T-helper 1 cell treated with Interleukin-12 subunit alpha and Interleukin-12 subunit beta and Interleukin-4 antibody, amounts not matched to agents 30 μg/mL and 1 μg/mL, for 36 hours (primary cell): ENCODE data around the gene RPLP2.
A peak's percentile ranks its signal among the peaks of the same experiment; 100 is the strongest.

Experiments used
- H3K27ac Mint-ChIP-seq: one replicate; pipeline ENCODE4 v1.8.0; 2021; ENCODE audit warnings: mild to moderate bottlenecking, mixed read lengths
- H3K27me3 Mint-ChIP-seq: one replicate; pipeline ENCODE4 v1.8.0; 2021; ENCODE audit warnings: low read depth, mixed read lengths
- H3K36me3 Mint-ChIP-seq: one replicate; pipeline ENCODE4 v1.8.0; 2021; ENCODE audit warnings: low read depth, mixed read lengths
- H3K4me1 Mint-ChIP-seq: one replicate; pipeline ENCODE4 v1.8.0; 2021; ENCODE audit warnings: low read depth, mixed read lengths
- H3K4me3 Mint-ChIP-seq: one replicate; pipeline ENCODE4 v1.8.0; 2021; ENCODE audit warnings: mild to moderate bottlenecking, moderate library complexity, mixed read lengths
- H3K9me3 Mint-ChIP-seq: one replicate; pipeline ENCODE4 v1.8.0; 2021; ENCODE audit warnings: mixed read lengths

The RPLP2 gene

GRCh38 chr11:803467-803742 lies 6.4 kb upstream of the RPLP2 start:
- H3K36me3 Mint-ChIP-seq = peaks cover 3% of the 10 kb centered on the region
- no peak overlapping the region for H3K27ac Mint-ChIP-seq
- H3K27me3 Mint-ChIP-seq = no peaks in the 10 kb centered on the region
- H3K4me1 Mint-ChIP-seq = peaks cover 11% of the 10 kb centered on the region
- H3K9me3 Mint-ChIP-seq = no peaks in the 10 kb centered on the region
- no peak overlapping the region for H3K4me3 Mint-ChIP-seq

- H3K27ac Mint-ChIP-seq = no peak overlapping the region
- H3K4me3 Mint-ChIP-seq = peak overlapping the region; percentile 80
- no peaks in the 10 kb centered on the region for H3K9me3 Mint-ChIP-seq
- no peaks in the 10 kb centered on the region for H3K27me3 Mint-ChIP-seq
- peaks cover 16% of the 10 kb centered on the region for H3K4me1 Mint-ChIP-seq
- H3K36me3 Mint-ChIP-seq = peaks cover 3% of the 10 kb centered on the region
Measured at GRCh38 chr11:803770-804598, 5.8 kb upstream of the RPLP2 start.

- no peaks in the 10 kb centered on the region for H3K27me3 Mint-ChIP-seq
- H3K36me3 Mint-ChIP-seq = peaks cover 3% of the 10 kb centered on the region
- no peaks in the 10 kb centered on the region for H3K9me3 Mint-ChIP-seq
- peak overlapping the region; percentile 80 for H3K4me3 Mint-ChIP-seq
- no peak overlapping the region for H3K27ac Mint-ChIP-seq
- peaks cover 18% of the 10 kb centered on the region for H3K4me1 Mint-ChIP-seq
Measured at GRCh38 chr11:804599-804964, 5.2 kb upstream of the RPLP2 start.

- no peaks in the 10 kb centered on the region for H3K27me3 Mint-ChIP-seq
- peak overlapping the region; percentile 93 for H3K4me3 Mint-ChIP-seq
- peak overlapping the region; percentile 97 for H3K27ac Mint-ChIP-seq
- H3K4me1 Mint-ChIP-seq = peaks cover 25% of the 10 kb centered on the region
- peaks cover 22% of the 10 kb centered on the region for H3K36me3 Mint-ChIP-seq
- no peaks in the 10 kb centered on the region for H3K9me3 Mint-ChIP-seq
Measured at GRCh38 chr11:808427-809286, 1.1 kb upstream of the RPLP2 start.

- Mint-ChIP-seq H3K4me1 (peaks cover 22% of the 10 kb centered on the region), H3K4me3 (peak overlapping the region; percentile 93), H3K27ac (peak overlapping the region; percentile 97), H3K27me3 (no peaks in the 10 kb centered on the region), H3K36me3 (peaks cover 25% of the 10 kb centered on the region), H3K9me3 (no peaks in the 10 kb centered on the region)
Measured at GRCh38 chr11:810040-810567, 337 bp downstream of the RPLP2 start.

- Mint-ChIP-seq H3K27ac (peak overlapping the region; percentile 55), H3K36me3 (peaks cover 25% of the 10 kb centered on the region), H3K27me3 (no peaks in the 10 kb centered on the region), H3K9me3 (no peaks in the 10 kb centered on the region), H3K4me1 (peaks cover 21% of the 10 kb centered on the region), H3K4me3 (peak overlapping the region; percentile 93)
Measured at GRCh38 chr11:811446-812245, 1.9 kb downstream of the RPLP2 start.

- Mint-ChIP-seq H3K4me3 (peak overlapping the region; percentile 10), H3K27ac (peak overlapping the region; percentile 55), H3K9me3 (no peaks in the 10 kb centered on the region), H3K27me3 (no peaks in the 10 kb centered on the region), H3K36me3 (peaks cover 25% of the 10 kb centered on the region), H3K4me1 (peaks cover 21% of the 10 kb centered on the region)
Measured at GRCh38 chr11:812390-812789, 2.6 kb downstream of the RPLP2 start.

GRCh38 chr11:813072-813455 lies 3.3 kb downstream of the RPLP2 start:
- Mint-ChIP-seq H3K27ac (no peak overlapping the region), H3K9me3 (no peaks in the 10 kb centered on the region), H3K27me3 (no peaks in the 10 kb centered on the region), H3K36me3 (peaks cover 22% of the 10 kb centered on the region), H3K4me1 (peaks cover 17% of the 10 kb centered on the region), H3K4me3 (no peak overlapping the region)

GRCh38 chr11:813456-814096 lies 3.8 kb downstream of the RPLP2 start:
- H3K9me3 Mint-ChIP-seq = no peaks in the 10 kb centered on the region
- H3K4me3 Mint-ChIP-seq = no peak overlapping the region
- no peaks in the 10 kb centered on the region for H3K27me3 Mint-ChIP-seq
- peaks cover 15% of the 10 kb centered on the region for H3K4me1 Mint-ChIP-seq
- H3K36me3 Mint-ChIP-seq = peaks cover 22% of the 10 kb centered on the region
- no peak overlapping the region for H3K27ac Mint-ChIP-seq

- no peak overlapping the region for H3K4me3 Mint-ChIP-seq
- H3K27me3 Mint-ChIP-seq = no peaks in the 10 kb centered on the region
- H3K9me3 Mint-ChIP-seq = no peaks in the 10 kb centered on the region
- peaks cover 7% of the 10 kb centered on the region for H3K4me1 Mint-ChIP-seq
- no peak overlapping the region for H3K27ac Mint-ChIP-seq
- H3K36me3 Mint-ChIP-seq = peaks cover 21% of the 10 kb centered on the region
Measured at GRCh38 chr11:815675-816432, 6.1 kb downstream of the RPLP2 start.

GRCh38 chr11:816433-816779 lies 6.6 kb downstream of the RPLP2 start:
- H3K27ac Mint-ChIP-seq = no peak overlapping the region
- H3K4me3 Mint-ChIP-seq = no peak overlapping the region
- no peaks in the 10 kb centered on the region for H3K9me3 Mint-ChIP-seq
- peaks cover 7% of the 10 kb centered on the region for H3K4me1 Mint-ChIP-seq
- H3K36me3 Mint-ChIP-seq = peaks cover 16% of the 10 kb centered on the region
- no peaks in the 10 kb centered on the region for H3K27me3 Mint-ChIP-seq

GRCh38 chr11:818396-819128 lies 8.8 kb downstream of the RPLP2 start, which contains the start of gene PNPLA2:
PNPLA2 (plus strand) TSS chr11:818914; CDS start chr11:819719, 805 bp downstream.
- Mint-ChIP-seq H3K27ac (peak within 1 kb of the TSS; percentile 70), H3K36me3 (peaks cover 3% of the 10 kb centered on the region), H3K4me1 (peaks cover 7% of the 10 kb centered on the region), H3K27me3 (no peaks in the 10 kb centered on the region), H3K9me3 (no peaks in the 10 kb centered on the region), H3K4me3 (peak within 1 kb of the TSS; percentile 84)
